OCI-LY7 (cell line): Measurements from ENCODE around the gene FAM136A.

Experiments used
- EZH2phosphoT487 ChIP-seq: fragments of 200-600 bp; sonication (generic); IDR thresholded peaks from 2 replicates; pipeline ENCODE4 v1.6.1; 2018; ENCODE audit warnings: low read depth, borderline replicate concordance, mild to moderate bottlenecking, mixed run types, antibody characterized with exemption, low read length, moderate library complexity, mixed read lengths
- TF ChIP-seq, protein P1 (sequence below): fragments of 200-600 bp; sonication (generic); conservative IDR thresholded peaks from 2 replicates; pipeline ENCODE4 v1.5.1; 2014; ENCODE audit warnings: mild to moderate bottlenecking, antibody characterized with exemption, low read length, moderate library complexity, mixed read lengths

- TF ChIP-seq, protein P1, sequence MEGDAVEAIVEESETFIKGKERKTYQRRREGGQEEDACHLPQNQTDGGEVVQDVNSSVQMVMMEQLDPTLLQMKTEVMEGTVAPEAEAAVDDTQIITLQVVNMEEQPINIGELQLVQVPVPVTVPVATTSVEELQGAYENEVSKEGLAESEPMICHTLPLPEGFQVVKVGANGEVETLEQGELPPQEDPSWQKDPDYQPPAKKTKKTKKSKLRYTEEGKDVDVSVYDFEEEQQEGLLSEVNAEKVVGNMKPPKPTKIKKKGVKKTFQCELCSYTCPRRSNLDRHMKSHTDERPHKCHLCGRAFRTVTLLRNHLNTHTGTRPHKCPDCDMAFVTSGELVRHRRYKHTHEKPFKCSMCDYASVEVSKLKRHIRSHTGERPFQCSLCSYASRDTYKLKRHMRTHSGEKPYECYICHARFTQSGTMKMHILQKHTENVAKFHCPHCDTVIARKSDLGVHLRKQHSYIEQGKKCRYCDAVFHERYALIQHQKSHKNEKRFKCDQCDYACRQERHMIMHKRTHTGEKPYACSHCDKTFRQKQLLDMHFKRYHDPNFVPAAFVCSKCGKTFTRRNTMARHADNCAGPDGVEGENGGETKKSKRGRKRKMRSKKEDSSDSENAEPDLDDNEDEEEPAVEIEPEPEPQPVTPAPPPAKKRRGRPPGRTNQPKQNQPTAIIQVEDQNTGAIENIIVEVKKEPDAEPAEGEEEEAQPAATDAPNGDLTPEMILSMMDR = no peak
- TF ChIP-seq EZH2phosphoT487 = no peak
These were observed 24.0 kb upstream of the FAM136A start for GRCh38 chr2:70325875-70326274.
